Measurements from ENCODE around the gene RINL.

The RINL gene

DNA sequence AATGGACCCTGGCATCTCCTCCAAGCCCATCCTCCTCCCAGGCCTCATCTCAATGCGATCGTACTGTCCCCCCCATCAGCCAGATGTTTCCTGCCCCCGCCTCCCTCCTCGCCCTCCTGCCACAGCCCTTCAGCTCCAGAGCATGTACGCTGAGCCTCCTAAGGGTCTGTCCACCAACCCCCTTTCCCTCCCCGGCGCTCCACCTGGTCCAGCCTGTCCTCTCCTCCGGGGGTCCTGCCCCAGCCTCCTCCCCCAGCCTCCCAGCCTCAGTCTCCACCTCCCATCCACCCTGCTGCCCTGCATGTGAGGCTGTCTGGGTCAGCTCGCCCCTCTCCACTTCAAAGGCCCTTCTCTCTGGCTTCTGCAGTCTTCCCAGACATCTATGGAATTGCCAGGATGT, 16.9 kb upstream of the RINL start:
- peaks cover 7% of the 10 kb centered on the region for H3K36me3 ChIP-seq (ENCODE audit: insufficient read depth, low read length)
- H4K20me1 ChIP-seq (ENCODE audit: insufficient read depth, low read length): peaks cover 6% of the 10 kb centered on the region
- no peak overlapping the region for H3K4me3 ChIP-seq (ENCODE audit: low read depth in 1 of 2, low read length in 2 of 2)

DNA sequence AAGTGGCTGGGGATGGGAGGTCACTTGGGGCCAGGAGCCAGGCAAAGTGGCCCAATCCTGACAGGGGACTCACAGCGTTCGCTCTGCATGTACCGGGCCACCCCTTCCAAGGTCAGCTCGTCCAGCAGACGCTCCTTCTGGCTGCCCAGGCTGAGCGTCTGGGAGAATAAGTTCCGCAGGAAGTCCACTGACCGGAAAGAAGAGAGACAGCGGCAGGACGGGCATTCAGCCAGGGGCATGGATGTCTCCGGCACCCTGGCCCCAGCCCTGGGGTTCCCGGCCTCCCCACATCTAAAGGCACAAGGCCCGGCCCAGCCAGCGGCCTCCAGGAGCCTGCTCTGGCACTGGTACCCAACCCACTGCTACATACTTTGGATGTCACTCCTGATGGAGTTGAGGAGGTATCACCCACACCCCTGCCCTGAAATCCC, 15.3 kb upstream of the RINL start:
- Histone ChIP-seq H3K4me1 (ENCODE audit: insufficient read depth, low read length) (peaks cover 8% of the 10 kb centered on the region), H3K4me2 (ENCODE audit: insufficient read depth, low read length) (no peak overlapping the region), H3K9ac (ENCODE audit: low read depth, low read length) (no peak overlapping the region), H3K79me2 (ENCODE audit: insufficient read depth, low read length) (peaks cover 14% of the 10 kb centered on the region), H2AFZ (ENCODE audit: low read depth, low read length) (no peak overlapping the region), H3K36me3 (ENCODE audit: insufficient read depth, low read length) (peaks cover 22% of the 10 kb centered on the region), H3K4me3 (ENCODE audit: low read depth in 1 of 2, low read length in 2 of 2) (no peak overlapping the region), H3K9me3 (ENCODE audit: insufficient read depth, low read length, severe bottlenecking) (no peaks in the 10 kb centered on the region), H4K20me1 (ENCODE audit: insufficient read depth, low read length) (peaks cover 5% of the 10 kb centered on the region), H3K27me3 (ENCODE audit: insufficient read depth, low read length, poor library complexity) (no peaks in the 10 kb centered on the region), H3K27ac (ENCODE audit: low read length) (no peak overlapping the region)
- ATAC-seq (ENCODE audit: insufficient read depth, low read depth): no peak
- TF ChIP-seq EZH2 (IDR thresholded peaks at IDR 0.05; ENCODE audit: borderline replicate concordance, low read depth, low read length, severe bottlenecking): no peak
- TF ChIP-seq, protein P1, sequence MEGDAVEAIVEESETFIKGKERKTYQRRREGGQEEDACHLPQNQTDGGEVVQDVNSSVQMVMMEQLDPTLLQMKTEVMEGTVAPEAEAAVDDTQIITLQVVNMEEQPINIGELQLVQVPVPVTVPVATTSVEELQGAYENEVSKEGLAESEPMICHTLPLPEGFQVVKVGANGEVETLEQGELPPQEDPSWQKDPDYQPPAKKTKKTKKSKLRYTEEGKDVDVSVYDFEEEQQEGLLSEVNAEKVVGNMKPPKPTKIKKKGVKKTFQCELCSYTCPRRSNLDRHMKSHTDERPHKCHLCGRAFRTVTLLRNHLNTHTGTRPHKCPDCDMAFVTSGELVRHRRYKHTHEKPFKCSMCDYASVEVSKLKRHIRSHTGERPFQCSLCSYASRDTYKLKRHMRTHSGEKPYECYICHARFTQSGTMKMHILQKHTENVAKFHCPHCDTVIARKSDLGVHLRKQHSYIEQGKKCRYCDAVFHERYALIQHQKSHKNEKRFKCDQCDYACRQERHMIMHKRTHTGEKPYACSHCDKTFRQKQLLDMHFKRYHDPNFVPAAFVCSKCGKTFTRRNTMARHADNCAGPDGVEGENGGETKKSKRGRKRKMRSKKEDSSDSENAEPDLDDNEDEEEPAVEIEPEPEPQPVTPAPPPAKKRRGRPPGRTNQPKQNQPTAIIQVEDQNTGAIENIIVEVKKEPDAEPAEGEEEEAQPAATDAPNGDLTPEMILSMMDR (IDR thresholded peaks at IDR 0.05; ENCODE audit: borderline replicate concordance, extremely low read depth, low read length, poor library complexity, severe bottlenecking): no peak
- DNase-seq: no peak

More for the DNA sequence above, 16.9 kb upstream of the RINL start:
- no peaks in the 10 kb centered on the region for H3K9me3 ChIP-seq (ENCODE audit: insufficient read depth, low read length, severe bottlenecking)
- DNase-seq: no peak
- no peak overlapping the region for H2AFZ ChIP-seq (ENCODE audit: low read depth, low read length)
- no peaks in the 10 kb centered on the region for H3K27me3 ChIP-seq (ENCODE audit: insufficient read depth, low read length, poor library complexity)
- H3K27ac ChIP-seq (ENCODE audit: low read length): no peak overlapping the region
- H3K4me2 ChIP-seq (ENCODE audit: insufficient read depth, low read length): no peak overlapping the region
- ATAC-seq (ENCODE audit: insufficient read depth, low read depth): no peak
- TF ChIP-seq, protein P1 (IDR thresholded peaks at IDR 0.05; ENCODE audit: borderline replicate concordance, extremely low read depth, low read length, poor library complexity, severe bottlenecking): no peak
- TF ChIP-seq EZH2 (IDR thresholded peaks at IDR 0.05; ENCODE audit: borderline replicate concordance, low read depth, low read length, severe bottlenecking): no peak
- H3K79me2 ChIP-seq (ENCODE audit: insufficient read depth, low read length): peaks cover 22% of the 10 kb centered on the region
- 0 out of 2 replicates have a peak overlapping the region, but pooled peaks have one; percentile 18 for H3K9ac ChIP-seq (ENCODE audit: low read depth, low read length)
- peaks cover 16% of the 10 kb centered on the region for H3K4me1 ChIP-seq (ENCODE audit: insufficient read depth, low read length)

DNA sequence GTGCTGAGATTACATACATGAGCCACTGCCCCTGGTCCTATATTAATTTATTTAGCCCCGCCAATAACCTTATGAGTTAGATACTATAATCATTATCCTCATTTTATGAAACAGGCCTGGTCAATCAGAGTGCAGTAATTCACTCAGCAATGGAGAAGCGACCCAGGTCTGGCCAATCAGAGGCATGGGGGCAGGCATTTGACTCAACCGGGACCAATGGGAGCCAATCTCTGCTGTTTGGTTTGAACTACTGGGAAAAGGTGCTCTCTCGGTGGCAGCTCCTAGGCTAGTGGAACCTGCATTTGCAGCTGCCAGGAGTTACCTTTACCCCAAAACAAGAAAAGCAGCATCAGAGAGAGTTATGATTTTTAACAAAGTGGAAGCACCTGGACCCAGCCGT, 14.8 kb upstream of the RINL start:
- Histone ChIP-seq H3K4me2 (ENCODE audit: insufficient read depth, low read length) (no peak overlapping the region), H3K27ac (ENCODE audit: low read length) (no peak overlapping the region), H3K36me3 (ENCODE audit: insufficient read depth, low read length) (peaks cover 24% of the 10 kb centered on the region), H3K9ac (ENCODE audit: low read depth, low read length) (no peak overlapping the region), H4K20me1 (ENCODE audit: insufficient read depth, low read length) (peaks cover under 1% of the 10 kb centered on the region; the same call in 1 of the 2 replicates), H3K4me3 (ENCODE audit: low read depth in 1 of 2, low read length in 2 of 2) (no peak overlapping the region), H2AFZ (ENCODE audit: low read depth, low read length) (no peak overlapping the region), H3K79me2 (ENCODE audit: insufficient read depth, low read length) (peaks cover 9% of the 10 kb centered on the region), H3K27me3 (ENCODE audit: insufficient read depth, low read length, poor library complexity) (no peaks in the 10 kb centered on the region), H3K4me1 (ENCODE audit: insufficient read depth, low read length) (peaks cover 3% of the 10 kb centered on the region; the same call in 1 of the 2 replicates), H3K9me3 (ENCODE audit: insufficient read depth, low read length, severe bottlenecking) (no peaks in the 10 kb centered on the region)
- DNase-seq: no peak
- ATAC-seq (ENCODE audit: insufficient read depth, low read depth): no peak
- no peak for TF ChIP-seq EZH2 (IDR thresholded peaks at IDR 0.05; ENCODE audit: borderline replicate concordance, low read depth, low read length, severe bottlenecking)
- TF ChIP-seq, protein P1 (IDR thresholded peaks at IDR 0.05; ENCODE audit: borderline replicate concordance, extremely low read depth, low read length, poor library complexity, severe bottlenecking): no peak

Measured in DND-41 (cell line).